Spleen (tissue), 7 donors: ENCODE data around the gene MCC.

ENCODE experiments used
- POLR2A ChIP-seq, 3 donors: fragments of 450-650 bp; IDR thresholded peaks; one replicate each; pipeline ENCODE4 v1.5.1; 2017; ENCODE audit warnings: antibody characterized with exemption in 3 of 3, mild to moderate bottlenecking in 1 of 3
- POLR2AphosphoS5 ChIP-seq, 3 donors: sonication (generic); formaldehyde crosslinking; IDR thresholded peaks; one replicate each; pipeline ENCODE4 v1.5.1; 2017; ENCODE audit warnings: antibody characterized with exemption in 3 of 3
- TF ChIP-seq, protein P1 (sequence below), 11 experiments: fragments of 200-600 bp in 7 of 11; fragments of 450-650 bp in 4 of 11; sonication (generic) in 4 of 11; IDR thresholded peaks in 8 of 11; conservative IDR thresholded peaks in 3 of 11; 1 replicate in 7 of 11; 2 replicates in 4 of 11; pipeline versions ENCODE4 v1.4.0 to v1.8.0; 2016 to 2021; ENCODE audit warnings: antibody characterized with exemption in 11 of 11, inconsistent platforms in 4 of 11, mild to moderate bottlenecking in 1 of 11
- donor health status: DM: no; HTN: no; CAD: no; lungs with moderate emphysema.
- donor health status: DM: no; HTN: no; CAD: no.
- donor health status: DM: no; HTN: no; CAD: no.

DNA sequence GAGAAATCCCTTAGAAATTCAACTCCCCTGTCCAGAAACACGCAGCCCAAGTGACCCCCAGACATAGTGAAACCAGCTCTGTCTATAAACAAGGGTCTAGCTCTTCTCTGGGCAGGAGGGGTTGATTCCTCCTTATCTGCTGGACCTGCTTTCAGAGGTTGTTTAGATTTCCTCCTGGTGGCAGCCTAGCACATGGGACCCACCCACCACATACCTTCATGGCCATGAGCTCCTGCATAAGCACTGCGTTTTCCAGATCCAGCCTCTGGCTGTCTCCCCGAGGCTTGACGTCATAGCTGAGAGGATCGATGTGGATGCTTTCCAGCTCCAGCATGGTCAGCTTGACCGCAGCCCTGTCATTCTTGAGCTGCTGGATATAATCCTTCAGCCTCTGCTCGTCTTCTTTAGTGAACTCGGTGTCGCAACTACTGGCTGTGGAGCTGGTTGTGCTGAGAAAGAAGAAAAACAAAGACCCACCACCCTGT, 434.7 kb downstream of the MCC start:
- TF ChIP-seq, protein P1, sequence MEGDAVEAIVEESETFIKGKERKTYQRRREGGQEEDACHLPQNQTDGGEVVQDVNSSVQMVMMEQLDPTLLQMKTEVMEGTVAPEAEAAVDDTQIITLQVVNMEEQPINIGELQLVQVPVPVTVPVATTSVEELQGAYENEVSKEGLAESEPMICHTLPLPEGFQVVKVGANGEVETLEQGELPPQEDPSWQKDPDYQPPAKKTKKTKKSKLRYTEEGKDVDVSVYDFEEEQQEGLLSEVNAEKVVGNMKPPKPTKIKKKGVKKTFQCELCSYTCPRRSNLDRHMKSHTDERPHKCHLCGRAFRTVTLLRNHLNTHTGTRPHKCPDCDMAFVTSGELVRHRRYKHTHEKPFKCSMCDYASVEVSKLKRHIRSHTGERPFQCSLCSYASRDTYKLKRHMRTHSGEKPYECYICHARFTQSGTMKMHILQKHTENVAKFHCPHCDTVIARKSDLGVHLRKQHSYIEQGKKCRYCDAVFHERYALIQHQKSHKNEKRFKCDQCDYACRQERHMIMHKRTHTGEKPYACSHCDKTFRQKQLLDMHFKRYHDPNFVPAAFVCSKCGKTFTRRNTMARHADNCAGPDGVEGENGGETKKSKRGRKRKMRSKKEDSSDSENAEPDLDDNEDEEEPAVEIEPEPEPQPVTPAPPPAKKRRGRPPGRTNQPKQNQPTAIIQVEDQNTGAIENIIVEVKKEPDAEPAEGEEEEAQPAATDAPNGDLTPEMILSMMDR (IDR thresholded peaks at IDR 0.05 in 8 of 11, conservative IDR thresholded peaks at IDR 0.05 in 3 of 11), result no peak
- TF ChIP-seq POLR2A (IDR thresholded peaks at IDR 0.05), result no peak
- no peak for TF ChIP-seq POLR2AphosphoS5 (IDR thresholded peaks at IDR 0.05)
